Rectal smooth muscle tissue (tissue), 1 donor: ENCODE measurements around the gene NEDD4L.
A peak's percentile ranks its signal among the peaks of the same experiment; 100 is the strongest.

Experiments
- H3K27ac ChIP-seq: one replicate; pipeline ENCODE4 v1.7.0; 2013; ENCODE audit warnings: low read depth, low read length, inconsistent platforms
- H3K27me3 ChIP-seq: one replicate; pipeline ENCODE4 v1.7.0; 2013; ENCODE audit warnings: low read length; ENCODE audit not compliant: control insufficient read depth, insufficient read depth
- H3K36me3 ChIP-seq: one replicate; pipeline ENCODE4 v1.7.0; 2013; ENCODE audit warnings: low read length; ENCODE audit not compliant: control insufficient read depth, insufficient read depth
- H3K4me1 ChIP-seq: one replicate; pipeline ENCODE4 v1.7.0; 2013; ENCODE audit warnings: low read length; ENCODE audit not compliant: control insufficient read depth, insufficient read depth
- H3K4me3 ChIP-seq: one replicate; pipeline ENCODE4 v1.7.0; 2013; ENCODE audit warnings: low read length
- H3K9ac ChIP-seq: one replicate; pipeline ENCODE4 v1.7.0; 2013; ENCODE audit warnings: low read length

The NEDD4L gene

DNA sequence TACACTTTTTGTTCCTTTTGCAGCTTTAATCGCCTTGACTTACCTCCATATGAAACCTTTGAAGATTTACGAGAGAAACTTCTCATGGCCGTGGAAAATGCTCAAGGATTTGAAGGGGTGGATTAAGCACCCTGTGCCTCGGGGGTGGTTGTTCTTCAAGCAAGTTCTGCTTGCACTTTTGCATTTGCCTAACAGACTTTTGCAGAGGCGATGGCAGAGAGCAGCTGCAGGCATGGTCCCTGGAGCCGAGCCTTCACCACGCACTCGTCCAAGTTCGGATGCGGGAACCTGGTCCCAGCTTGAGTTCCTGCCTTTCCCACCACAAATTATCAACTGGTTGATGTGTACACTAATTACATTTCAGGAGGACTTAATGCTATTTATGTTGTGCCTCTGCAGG is 352.1 kb downstream of the NEDD4L start:
- peaks cover 3% of the 10 kb centered on the region for H3K36me3 ChIP-seq
- H3K27me3 ChIP-seq, result no peaks in the 10 kb centered on the region

GRCh38 chr18:58396966-58397365 is 352.9 kb downstream of the NEDD4L start:
- no peak overlapping the region for H3K4me3 ChIP-seq
- H3K4me1 ChIP-seq, result peaks cover 17% of the 10 kb centered on the region
- H3K27ac ChIP-seq, result no peak overlapping the region
- H3K9ac ChIP-seq, result no peak overlapping the region
- peaks cover 3% of the 10 kb centered on the region for H3K36me3 ChIP-seq
- H3K27me3 ChIP-seq, result no peaks in the 10 kb centered on the region

More for the DNA sequence above, 352.1 kb downstream of the NEDD4L start:
- Histone ChIP-seq H3K27ac (no peak overlapping the region), H3K4me3 (no peak overlapping the region), H3K4me1 (peaks cover 24% of the 10 kb centered on the region), H3K9ac (no peak overlapping the region)

GRCh38 chr18:58397385-58398132 is 353.5 kb downstream of the NEDD4L start:
- Histone ChIP-seq H3K9ac (no peak overlapping the region), H3K4me1 (peaks cover 17% of the 10 kb centered on the region), H3K27ac (no peak overlapping the region)

DNA sequence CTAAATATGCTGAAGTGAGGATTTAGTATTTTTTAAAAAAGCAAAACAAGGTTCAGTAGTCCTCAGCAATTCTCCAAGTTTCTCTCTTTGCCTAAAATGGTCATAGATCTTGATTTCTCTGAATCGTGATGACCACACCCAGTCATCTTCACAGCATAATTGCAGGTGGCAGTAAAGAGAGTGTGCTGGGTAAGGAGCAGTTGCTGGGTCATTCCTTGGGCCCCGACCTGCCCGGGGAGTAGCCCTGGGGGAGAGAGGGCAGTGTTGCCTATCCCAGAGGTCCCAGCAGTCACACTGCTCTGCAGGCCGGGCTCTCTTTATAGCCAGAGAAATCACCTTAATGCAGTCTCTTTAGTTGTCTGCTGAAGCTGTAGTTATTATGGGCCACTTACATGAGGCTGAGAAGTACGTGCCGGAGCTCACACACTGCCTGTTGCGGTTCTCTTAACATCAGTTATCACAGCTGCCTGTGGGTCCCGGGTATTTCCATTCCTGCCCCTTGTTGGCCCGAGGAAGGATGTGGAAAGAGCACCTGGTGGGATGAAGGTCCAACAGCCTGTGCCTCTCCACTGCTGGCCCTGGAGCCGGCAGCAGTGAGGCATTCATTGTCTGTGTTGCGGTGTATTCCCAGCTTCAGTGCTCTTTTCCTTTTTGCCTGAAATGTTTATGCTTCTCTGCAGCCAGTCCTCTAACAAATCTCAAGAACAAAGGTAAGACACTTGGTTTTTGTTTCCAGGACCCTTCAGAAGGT is 354.8 kb downstream of the NEDD4L start:
- H3K36me3 ChIP-seq, result peaks cover 3% of the 10 kb centered on the region
- H3K27me3 ChIP-seq, result no peaks in the 10 kb centered on the region
- H3K4me3 ChIP-seq, result no peak overlapping the region
- H3K9ac ChIP-seq, result no peak overlapping the region
- H3K27ac ChIP-seq, result no peak overlapping the region
- H3K4me1 ChIP-seq, result peaks cover 12% of the 10 kb centered on the region

More at GRCh38 chr18:58397385-58398132, 353.5 kb downstream of the NEDD4L start:
- Histone ChIP-seq H3K27me3 (no peaks in the 10 kb centered on the region), H3K36me3 (peaks cover 3% of the 10 kb centered on the region), H3K4me3 (no peak overlapping the region)

DNA sequence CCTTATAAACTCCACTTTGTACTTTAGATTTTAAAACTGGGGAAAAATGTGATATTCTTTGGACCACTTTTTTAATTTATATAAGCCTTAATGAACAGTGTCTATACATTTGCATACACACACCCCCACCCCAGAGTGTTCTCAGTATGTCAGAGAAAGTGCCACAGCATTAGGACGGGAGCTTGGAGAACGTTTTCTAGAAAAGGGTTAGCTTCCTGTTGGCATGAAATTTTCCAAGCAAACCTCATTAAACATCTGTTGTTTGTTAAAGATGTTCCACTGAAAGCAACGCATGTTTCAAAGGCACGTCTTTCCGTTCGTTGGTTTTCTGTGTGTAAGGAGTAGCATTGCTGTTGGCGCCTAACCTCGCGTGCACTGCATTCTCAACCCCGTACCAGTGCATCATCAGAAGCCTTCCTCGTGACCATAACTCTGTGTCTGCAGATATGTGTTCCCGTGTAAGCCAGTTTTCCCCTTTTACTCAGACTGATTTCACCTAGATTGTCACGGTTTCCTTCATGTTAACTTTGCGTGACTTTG is 356.4 kb downstream of the NEDD4L start:
- no peaks in the 10 kb centered on the region for H3K27me3 ChIP-seq
- H3K4me3 ChIP-seq, result no peak overlapping the region
- H3K4me1 ChIP-seq, result peaks cover 12% of the 10 kb centered on the region
- no peak overlapping the region for H3K9ac ChIP-seq
- peaks cover 3% of the 10 kb centered on the region for H3K36me3 ChIP-seq
- no peak overlapping the region for H3K27ac ChIP-seq

DNA sequence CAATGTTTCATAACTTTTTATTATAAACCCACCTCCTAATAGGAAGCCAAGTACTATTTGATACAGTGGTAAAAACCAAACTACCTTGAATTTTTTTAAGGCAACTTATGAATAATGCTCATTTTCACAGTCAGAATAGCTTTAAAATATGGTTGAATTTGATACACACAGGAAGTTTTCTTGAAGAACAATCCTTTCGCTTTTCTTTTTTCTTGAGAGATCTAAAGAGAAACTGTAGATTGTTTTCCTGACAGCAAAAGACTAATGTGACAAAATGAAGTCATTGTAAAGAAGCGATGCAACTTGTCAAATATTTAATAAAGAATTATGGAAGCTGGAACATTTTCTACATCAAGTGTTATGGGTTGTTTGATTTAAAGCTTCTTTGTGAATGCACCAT is 357.2 kb downstream of the NEDD4L start:
- Histone ChIP-seq H3K4me1 (peaks cover 12% of the 10 kb centered on the region), H3K36me3 (peaks cover 1% of the 10 kb centered on the region), H3K27ac (no peak overlapping the region), H3K9ac (no peak overlapping the region), H3K27me3 (no peaks in the 10 kb centered on the region), H3K4me3 (no peak overlapping the region)

GRCh38 chr18:58402247-58402646 is 358.2 kb downstream of the NEDD4L start:
- peak overlapping the region; percentile 38 for H3K27ac ChIP-seq
- H3K9ac ChIP-seq, result no peak overlapping the region
- no peaks in the 10 kb centered on the region for H3K27me3 ChIP-seq

GRCh38 chr18:58402951-58403702 is 359.1 kb downstream of the NEDD4L start:
- H3K9ac ChIP-seq, result no peak overlapping the region
- H3K27me3 ChIP-seq, result no peaks in the 10 kb centered on the region
- no peak overlapping the region for H3K4me3 ChIP-seq
- H3K27ac ChIP-seq, result peak overlapping the region; percentile 38
- H3K4me1 ChIP-seq, result peaks cover 12% of the 10 kb centered on the region
- no peaks in the 10 kb centered on the region for H3K36me3 ChIP-seq

More at GRCh38 chr18:58402247-58402646, 358.2 kb downstream of the NEDD4L start:
- no peak overlapping the region for H3K4me3 ChIP-seq
- H3K36me3 ChIP-seq, result no peaks in the 10 kb centered on the region
- peaks cover 12% of the 10 kb centered on the region for H3K4me1 ChIP-seq

- H3K4me1 ChIP-seq, result peaks cover 12% of the 10 kb centered on the region
- H3K27ac ChIP-seq, result no peak overlapping the region
- no peaks in the 10 kb centered on the region for H3K27me3 ChIP-seq
- no peaks in the 10 kb centered on the region for H3K36me3 ChIP-seq
- no peak overlapping the region for H3K4me3 ChIP-seq
- no peak overlapping the region for H3K9ac ChIP-seq
Measured at GRCh38 chr18:58403799-58404455, 359.9 kb downstream of the NEDD4L start.

- H3K4me3 ChIP-seq, result no peak overlapping the region
- peaks cover 12% of the 10 kb centered on the region for H3K4me1 ChIP-seq
- H3K27me3 ChIP-seq, result no peaks in the 10 kb centered on the region
- no peak overlapping the region for H3K27ac ChIP-seq
- H3K9ac ChIP-seq, result no peak overlapping the region
- no peaks in the 10 kb centered on the region for H3K36me3 ChIP-seq
Measured at GRCh38 chr18:58405107-58405898, 361.3 kb downstream of the NEDD4L start.

DNA sequence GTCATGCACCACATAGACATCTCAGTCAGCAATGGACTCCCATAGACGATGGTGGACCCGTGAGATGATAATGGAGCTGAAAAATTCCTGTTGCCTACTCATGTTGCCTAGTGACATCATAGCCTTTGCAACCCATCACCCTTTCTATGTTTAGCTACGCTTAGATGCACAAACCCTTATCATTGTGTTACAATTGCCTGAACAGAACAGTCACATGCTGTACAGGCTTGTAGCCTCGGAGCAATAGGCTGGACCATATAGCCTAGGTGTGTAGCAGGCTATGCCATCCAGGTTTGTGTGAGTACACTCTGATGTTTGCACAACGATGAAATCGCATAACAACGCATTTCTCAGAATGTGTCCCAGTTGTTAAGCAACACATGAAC is 363.2 kb downstream of the NEDD4L start:
- no peak overlapping the region for H3K4me3 ChIP-seq
- no peak overlapping the region for H3K27ac ChIP-seq
- peaks cover 8% of the 10 kb centered on the region for H3K4me1 ChIP-seq
- H3K9ac ChIP-seq, result no peak overlapping the region
- H3K36me3 ChIP-seq, result no peaks in the 10 kb centered on the region
- H3K27me3 ChIP-seq, result no peaks in the 10 kb centered on the region
